Measurements from ENCODE around the gene TACR3.
"Not testable (repeated sequence)": the region's sequence is repeated elsewhere in the genome, so short reads cannot be mapped to it uniquely, and the experiment has no call there.

TACR3 gene, protein sequence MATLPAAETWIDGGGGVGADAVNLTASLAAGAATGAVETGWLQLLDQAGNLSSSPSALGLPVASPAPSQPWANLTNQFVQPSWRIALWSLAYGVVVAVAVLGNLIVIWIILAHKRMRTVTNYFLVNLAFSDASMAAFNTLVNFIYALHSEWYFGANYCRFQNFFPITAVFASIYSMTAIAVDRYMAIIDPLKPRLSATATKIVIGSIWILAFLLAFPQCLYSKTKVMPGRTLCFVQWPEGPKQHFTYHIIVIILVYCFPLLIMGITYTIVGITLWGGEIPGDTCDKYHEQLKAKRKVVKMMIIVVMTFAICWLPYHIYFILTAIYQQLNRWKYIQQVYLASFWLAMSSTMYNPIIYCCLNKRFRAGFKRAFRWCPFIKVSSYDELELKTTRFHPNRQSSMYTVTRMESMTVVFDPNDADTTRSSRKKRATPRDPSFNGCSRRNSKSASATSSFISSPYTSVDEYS

DNA sequence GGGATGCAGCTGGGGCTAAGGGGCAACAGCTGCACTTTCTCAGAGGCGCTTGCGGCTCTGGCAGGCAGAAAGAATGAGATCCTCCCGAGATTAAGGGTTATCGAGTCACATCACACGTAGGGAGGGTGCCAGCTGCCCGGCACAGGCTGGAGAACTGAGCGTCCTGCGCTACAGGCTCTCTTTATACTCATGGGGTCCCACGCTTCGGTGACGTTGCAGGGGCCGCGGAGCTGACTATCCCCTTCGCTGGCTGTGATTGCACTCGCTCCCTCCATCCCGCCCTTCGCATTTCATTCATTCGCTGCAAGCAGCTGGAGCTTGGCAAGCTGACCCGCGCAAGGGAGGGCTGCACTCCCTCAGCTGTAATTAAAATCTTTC, at the start of gene TACR3:
TACR3 (minus strand) TSS at position 156 of the 378 bp plus-strand sequence. CDS start 310 bp downstream, outside the sequence.
- no peak for DNase-seq

DNA sequence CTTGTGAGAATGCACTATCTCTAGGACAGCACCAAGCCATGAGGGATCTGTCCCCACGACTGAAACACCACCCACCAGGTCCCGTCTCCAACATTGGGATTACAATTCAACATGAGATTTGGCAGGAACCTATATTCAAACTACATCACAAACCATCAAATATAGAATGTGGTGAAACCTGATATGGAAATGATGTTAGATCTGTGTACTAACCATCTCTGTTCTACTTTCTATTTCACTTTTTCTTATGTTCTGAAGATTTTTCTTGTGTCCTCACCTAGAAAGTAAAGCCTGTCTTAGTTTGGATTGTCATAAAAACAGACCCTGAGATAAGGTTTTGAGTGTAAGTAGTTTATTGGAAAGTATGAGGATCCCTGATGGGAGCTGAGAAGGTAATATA, 37.8 kb upstream of the TACR3 start:
- no peak for DNase-seq

DNA sequence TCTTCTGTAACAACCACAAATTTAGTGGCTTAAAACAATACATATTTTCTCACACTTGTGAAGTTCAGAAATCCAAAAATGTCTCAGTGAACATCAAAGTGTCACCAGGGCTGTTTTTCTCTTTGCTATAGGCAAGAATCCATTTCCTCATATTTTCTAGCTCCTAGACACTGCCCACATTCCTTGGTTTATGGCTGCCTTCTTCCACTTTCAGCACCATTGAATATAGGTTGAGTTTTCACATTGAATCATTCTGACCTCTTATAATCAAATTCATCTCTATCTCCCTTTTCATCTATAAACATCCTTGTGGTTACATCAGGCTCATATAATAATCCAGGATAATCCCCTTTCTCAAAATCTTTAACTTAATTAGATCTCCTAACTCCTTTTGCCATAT, 37.0 kb upstream of the TACR3 start:
- no peak for DNase-seq

DNA sequence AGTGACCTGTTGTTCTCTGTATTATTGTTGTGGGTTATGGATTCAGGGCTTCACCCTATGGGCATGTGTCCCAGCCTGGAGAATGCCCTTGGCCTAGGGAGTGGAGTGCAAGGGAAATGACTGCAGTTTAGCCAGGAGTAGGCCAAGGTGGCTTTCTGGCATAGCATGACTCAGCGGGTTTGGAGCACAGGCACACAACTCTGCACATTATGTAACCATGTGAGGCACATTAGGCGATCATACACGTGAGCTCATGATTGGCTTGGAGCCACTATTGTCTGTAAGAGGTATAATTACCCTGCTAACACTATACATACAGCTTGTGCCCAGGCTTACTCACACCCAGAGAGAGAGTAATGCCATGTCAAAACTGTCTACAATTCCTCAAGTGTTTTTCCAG, 35.1 kb upstream of the TACR3 start:
- peak; percentile 1 for DNase-seq

DNA sequence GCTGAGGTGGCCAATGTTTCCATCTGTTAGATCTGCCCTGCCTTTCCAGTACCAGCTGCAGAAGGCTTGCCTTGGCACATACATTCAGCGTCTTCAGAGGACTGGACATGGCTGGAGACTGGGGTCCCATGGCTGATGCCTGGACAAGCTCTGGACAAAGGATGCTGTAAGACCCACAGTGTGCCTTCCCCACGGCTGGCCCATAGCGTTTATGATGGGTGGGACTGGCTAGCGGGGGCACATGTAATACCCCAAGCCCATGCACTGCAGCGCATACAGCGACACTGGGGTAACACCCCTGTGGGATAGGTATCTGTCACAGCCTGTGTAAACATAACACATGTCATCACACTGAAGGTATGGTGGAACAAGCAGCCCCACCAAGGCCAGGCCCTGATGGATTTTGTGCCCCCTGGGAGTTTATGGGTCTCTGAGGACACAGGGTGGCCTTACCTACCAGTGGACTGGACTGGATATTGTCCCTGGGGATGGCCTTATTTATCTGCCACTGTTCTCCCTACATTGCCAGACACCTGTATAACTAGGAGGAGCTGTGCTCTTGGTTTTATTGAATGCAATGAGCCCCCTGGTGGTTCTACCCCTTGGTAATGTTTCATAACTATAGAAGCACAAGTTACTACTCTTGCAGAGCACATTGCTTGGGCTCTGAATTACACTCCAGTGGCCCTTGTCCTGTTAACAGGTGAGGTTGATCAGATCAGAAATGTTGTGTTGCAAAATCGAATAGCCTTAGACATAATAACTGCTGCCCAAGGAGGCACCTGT, 34.3 kb upstream of the TACR3 start:
- no peak for DNase-seq

DNA sequence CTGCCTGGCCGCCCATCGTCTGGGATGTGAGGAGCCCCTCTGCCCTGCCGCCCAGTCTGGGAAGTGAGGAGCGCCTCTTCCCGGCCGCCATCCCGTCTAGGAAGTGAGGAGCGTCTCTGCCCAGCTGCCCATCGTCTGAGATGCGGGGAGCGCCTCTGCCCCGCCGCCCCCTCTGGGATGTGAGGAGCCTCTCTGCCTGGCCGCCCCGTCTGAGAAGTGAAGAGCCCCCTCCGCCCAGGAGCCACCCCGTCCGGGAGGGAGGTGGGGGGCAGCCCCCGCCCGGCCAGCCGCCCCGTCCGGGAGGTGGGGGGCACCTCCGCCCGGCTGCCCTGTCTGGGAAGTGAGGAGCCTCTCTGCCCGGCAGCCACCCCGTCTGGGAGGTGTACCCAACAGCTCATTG, 3.4 kb upstream of the TACR3 start:
- DNase-seq: not testable (repeated sequence)

DNA sequence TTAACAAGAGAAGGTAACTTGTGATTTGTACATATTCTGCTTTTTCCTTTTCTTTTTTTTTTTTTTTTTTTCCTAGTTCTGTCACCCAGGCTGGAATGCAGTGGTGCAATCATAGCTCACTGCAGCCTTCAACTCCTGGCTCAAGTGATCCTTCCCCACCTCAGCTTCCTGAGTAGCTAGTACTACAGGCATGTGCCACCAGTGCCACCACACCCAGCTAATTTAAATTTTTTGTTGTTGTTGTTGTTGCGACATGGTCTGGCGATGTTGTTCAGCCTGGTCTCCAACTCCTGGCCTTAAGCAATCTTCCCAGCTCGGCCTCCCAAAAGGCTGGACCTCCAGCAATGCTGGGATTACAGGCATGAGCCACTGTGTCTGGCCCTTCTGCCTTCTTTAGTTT, 1.5 kb upstream of the TACR3 start:
- DNase-seq: no peak

DNA sequence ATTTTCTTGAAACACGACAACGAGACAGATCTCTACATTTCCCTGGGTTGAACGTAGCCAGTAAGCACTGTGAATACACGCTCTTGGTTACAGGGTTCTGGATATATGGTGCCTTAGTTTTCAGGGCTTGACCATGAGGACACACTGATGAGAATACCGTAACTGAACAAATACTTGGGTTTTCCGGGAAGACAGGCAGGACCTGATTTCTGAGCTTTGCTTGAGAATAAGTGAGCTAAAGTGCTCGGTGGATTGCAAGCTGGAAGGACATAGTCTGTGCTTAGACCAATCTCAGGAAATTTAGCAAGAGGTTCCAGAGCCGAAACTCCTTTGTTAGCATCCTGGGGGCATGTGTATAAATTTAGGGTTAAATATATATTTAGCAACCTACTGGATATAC, 876 bp upstream of the TACR3 start:
- DNase-seq: no peak

DNA sequence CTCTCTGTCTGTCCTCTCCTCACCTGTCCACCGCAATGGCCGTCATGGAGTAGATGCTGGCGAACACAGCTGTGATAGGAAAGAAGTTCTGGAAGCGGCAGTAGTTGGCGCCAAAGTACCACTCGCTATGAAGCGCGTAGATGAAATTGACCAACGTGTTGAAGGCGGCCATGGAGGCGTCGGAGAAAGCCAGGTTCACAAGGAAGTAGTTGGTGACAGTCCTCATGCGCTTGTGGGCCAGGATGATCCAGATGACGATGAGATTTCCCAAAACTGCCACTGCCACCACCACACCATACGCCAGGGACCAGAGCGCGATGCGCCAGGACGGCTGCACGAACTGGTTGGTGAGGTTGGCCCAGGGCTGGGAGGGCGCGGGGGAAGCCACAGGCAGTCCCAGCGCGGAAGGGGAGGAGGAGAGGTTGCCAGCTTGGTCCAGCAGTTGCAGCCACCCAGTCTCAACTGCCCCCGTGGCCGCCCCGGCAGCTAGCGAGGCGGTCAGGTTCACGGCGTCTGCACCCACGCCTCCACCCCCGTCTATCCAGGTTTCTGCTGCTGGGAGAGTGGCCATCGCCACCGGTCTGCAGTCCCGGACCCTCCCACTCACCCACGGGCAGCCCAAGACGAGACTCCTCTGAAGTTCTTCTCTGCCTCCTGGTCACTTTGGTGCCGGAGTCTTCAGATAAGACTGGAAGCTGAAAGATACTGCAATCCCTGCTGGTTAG, 518 bp downstream of the TACR3 start:
- DNase-seq: no peak

DNA sequence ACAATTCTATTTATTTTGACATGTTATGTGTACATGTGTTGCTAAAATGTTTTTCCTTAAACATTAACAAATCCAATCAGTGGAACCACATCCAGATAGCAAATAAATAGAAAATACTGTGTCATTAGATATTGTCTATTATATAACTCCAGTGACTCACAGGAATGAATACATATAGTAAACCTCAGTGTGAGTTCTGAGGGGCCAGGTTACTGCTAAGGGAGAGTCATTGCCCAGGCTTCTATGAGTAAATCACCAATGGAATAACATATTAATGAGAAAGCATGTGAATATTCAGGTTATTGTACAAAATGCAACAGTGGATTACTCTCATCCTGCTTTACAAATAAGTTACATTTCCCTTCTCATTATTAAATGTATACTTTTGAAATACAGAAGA, 27.2 kb downstream of the TACR3 start:
- no peak for DNase-seq

DNA sequence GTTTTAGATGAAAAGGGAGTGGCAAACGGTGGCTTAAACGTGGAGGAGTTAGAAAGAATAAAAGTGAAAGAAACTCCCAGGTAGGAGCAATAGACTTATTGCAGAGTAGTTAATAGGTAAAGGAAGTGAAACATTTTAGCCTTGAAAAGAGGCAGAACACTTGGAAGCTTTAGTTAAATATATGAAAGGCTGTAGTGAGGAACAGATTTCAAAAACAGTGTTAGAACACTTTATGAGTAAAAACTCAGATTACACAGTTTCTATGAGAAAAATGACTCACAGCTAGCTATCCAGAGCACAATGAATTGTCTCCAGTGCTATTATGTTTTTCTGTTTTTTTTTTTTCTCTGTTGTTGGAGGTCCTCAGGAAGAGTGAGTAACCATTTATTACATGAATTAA, 45.8 kb downstream of the TACR3 start:
- no peak for DNase-seq

DNA sequence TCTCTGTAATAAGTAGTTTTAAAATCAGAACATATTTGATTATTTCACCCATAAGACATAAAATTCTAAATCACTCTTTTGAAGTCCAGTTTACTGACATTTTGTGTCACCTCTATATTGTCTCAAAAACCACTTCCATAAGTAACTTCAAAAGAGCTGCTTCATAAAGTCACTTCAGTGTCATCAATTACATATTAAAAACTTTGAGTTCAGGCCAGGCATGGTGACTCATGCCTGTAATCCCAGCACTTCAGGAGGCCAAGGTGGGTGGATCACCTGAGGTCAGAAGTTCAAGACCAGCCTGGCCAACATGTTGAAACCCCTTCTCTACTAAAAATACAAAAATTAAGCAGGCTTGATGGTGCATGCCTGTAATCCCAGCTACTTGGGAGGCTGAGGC, 53.0 kb downstream of the TACR3 start:
- DNase-seq: not testable (repeated sequence)

DNA sequence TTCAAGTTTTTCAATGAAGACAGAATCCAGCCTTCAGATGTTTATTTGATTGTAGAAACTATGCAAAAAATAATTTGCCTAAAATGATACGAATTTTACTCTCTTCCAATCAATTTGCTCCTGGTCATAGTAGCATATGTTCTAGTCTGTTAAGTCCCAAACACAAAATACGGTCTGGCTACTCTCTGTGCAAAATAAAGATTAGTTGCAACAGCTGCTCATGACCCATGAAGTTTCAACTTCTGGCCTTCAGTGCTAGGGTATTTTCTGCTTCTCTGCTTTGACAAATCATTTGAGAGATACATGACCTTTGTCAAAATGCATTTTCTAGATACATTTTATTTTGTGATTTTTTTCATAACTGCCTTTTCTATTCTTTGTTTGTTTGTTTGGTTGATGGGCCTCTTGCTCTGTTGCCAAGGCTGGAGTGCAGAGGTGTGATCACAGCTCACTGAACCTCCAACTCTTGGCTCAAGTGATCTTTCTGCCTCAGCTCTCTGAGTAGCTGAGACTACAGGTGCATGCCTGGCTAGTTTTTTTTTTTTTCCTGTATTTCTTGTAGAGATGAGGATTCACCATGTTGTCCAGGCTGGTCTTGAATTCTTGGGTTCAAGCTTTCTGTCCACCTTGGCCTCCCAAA, 55.2 kb downstream of the TACR3 start:
- DNase-seq: no peak

DNA sequence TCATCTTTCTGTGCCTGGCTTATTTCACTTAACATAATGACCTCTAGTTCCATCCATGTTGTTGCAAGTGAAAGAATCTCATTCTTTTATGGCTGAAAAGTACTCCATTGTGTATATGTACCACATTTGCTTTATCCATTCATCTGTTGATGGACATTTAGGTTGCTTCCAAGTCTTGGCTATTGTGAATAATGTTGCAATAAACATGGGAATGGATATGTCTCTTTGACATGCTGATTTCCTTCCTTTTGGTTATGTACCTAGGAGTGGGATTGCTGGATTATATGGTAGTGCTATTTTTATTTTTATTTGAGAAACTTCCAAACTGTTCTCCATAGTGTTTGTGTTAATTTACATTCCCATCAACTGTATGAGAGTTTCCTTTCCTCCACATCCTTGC, 71.2 kb downstream of the TACR3 start:
- no peak for DNase-seq

DNA sequence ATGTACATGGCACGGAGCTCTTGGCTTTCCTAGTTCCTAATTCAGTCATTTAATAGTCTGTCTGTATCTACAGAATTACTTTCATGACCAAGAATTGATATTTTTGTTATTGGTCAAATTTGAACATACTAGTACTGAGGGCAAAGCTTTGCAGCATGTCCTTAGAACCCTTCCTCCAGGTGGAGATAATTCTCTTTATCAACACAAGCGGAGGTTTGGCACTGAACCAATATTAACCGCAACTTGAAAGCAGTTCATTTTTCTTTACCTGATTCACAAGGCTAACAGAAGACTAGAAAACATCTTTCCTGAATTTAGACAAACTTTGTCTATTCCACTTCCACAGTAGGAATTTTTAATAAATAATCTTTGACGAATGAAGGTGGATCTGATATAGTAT, 73.8 kb downstream of the TACR3 start:
- DNase-seq: no peak

DNA sequence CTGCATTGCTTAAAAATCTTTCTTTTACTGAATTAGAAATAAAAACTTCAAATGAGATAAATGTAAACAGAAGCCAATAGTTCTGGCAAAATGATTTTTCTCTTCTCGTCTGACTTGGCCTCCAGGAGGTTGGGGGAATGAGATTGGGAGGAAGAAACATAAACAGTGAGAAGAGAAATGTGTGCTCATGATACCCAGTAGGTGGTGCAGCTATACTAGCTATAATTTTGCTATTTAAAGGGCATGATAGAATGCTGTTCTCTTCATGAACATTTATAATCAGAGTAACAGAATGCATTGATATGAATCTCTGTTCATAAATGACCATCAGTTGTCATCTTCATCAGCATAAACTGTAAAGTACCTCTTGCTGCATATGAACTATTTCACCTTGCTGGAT, 85.5 kb downstream of the TACR3 start:
- DNase-seq: no peak

DNA sequence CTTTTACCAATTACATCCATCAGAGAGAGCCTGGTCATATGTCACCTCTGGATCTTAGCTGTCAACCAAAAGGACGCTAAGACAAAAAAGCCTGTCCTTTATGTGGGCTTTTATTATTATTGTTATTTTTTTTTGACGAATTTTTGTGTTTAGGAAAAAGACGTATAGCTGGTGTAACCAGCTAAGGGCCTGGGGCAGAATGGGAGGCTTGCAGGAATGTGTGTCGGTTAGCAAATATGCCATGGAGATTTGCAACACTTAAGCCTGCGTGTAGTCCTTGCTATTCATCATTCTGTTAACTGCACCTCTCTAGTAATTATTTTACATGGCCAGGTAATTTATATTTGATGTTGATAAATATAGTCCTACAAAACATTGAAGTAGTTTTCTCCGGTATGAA, 93.5 kb downstream of the TACR3 start:
- no peak for DNase-seq

DNA sequence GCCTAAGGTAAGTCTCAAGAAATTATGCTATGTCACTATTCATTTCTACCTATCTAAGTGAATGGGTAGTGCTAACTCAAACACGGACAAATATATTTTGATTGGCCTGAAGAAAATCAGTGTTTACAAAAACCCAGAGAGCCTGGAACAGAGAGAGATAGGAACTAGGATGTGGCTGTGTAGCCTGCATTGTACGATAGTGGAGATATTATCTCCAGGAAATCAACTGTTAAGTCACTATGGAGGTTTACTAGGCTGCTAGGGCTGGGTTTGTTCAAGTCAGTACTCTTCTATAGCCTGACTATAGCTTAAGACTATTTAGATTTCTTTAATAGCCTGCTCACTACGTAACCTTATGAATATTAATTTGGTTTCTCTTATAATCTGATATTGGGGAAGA, 127.9 kb downstream of the TACR3 start:
- DNase-seq: peak; percentile 8

DNA sequence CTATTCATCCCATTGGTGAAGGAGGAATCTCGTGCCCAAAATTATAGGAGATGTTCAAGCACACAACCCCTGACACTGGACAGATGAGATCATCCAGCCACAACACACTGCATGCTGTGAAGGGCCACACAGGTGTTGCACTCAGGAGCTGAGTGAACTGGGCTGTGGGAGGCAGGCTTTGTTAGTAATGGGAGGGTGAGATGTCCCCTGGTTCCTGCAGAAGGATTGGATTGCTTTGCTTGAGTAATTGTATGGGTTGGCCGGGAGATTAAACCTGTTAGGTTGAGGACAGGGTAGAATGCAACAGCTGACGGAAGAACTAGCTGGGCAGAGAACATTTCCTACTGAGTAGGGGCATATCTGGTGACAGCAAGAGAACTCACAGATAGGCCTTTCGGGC, 152.2 kb downstream of the TACR3 start:
- no peak for DNase-seq

DNA sequence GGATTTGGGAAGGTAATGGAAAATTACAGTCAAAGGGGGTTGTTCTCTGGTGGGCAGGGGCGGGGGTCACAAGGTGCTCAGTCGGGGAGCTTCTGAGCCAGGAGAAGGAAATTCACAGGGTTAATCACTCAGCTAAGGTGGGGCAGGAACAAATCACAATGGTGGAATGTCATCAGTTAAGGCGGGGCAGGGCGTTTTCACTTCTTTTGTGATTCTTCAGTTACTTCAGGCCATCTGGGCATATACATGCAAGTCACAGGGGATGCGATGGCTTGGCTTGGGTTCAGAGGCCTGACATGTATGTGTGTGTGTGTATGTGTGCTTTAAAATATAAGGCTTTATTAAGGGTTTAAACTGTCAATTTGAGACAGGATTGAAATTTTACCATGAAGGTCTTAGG, 160.6 kb downstream of the TACR3 start:
- not testable (repeated sequence) for DNase-seq
